A549 (cell line): Measurements from ENCODE around the gene LIN7B.

Source experiments
- CTCF ChIP-seq: fragments of >200 bp; sonication (Bioruptor Twin); formaldehyde crosslinking; IDR thresholded peaks from 3 replicates; pipeline ENCODE4 v1.5.1; 2016
- POLR2A ChIP-seq: IDR thresholded peaks from 2 replicates; pipeline ENCODE4 v1.6.1; 2012; ENCODE audit warnings: mild to moderate bottlenecking, low read length
- RARB ChIP-seq: fragments of 250-450 bp; sonication (Bioruptor Pico); IDR thresholded peaks from 2 replicates; pipeline ENCODE4 v1.8.0; 2021; ENCODE audit warnings: mild to moderate bottlenecking, moderate library complexity

GRCh38 chr19:49091391-49092038 is 22.7 kb upstream of the LIN7B start:
- no peak for TF ChIP-seq POLR2A
- no peak for TF ChIP-seq RARB (CRISPR knock-in tag)
- TF ChIP-seq CTCF = no peak
